ENCODE results near the gene PEAR1.

DNA sequence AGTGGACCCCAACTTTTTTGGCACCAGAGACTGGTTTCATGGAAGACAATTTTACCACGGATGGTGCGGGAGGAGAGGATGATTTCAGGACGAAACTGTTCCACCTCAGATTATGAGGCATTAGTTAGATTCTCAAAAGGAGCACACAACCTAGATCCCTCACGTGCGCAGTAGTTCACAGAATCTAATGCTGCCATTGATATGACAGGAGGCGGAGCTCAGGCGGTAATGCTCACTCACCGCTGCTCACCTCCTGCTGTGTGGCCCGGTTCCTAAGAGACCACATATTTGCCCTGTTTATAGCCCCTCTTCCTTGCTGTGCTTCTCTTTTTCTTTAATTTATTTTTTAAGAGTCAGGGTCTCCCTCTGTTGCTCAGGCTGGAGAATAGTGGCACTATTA is 28.3 kb upstream of the PEAR1 start:
- TF ChIP-seq, protein P1, sequence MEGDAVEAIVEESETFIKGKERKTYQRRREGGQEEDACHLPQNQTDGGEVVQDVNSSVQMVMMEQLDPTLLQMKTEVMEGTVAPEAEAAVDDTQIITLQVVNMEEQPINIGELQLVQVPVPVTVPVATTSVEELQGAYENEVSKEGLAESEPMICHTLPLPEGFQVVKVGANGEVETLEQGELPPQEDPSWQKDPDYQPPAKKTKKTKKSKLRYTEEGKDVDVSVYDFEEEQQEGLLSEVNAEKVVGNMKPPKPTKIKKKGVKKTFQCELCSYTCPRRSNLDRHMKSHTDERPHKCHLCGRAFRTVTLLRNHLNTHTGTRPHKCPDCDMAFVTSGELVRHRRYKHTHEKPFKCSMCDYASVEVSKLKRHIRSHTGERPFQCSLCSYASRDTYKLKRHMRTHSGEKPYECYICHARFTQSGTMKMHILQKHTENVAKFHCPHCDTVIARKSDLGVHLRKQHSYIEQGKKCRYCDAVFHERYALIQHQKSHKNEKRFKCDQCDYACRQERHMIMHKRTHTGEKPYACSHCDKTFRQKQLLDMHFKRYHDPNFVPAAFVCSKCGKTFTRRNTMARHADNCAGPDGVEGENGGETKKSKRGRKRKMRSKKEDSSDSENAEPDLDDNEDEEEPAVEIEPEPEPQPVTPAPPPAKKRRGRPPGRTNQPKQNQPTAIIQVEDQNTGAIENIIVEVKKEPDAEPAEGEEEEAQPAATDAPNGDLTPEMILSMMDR (IDR thresholded peaks at IDR 0.05) = no peak
- TF ChIP-seq POLR2A (IDR thresholded peaks at IDR 0.05) (no peak), EP300 (IDR thresholded peaks at IDR 0.05) (no peak), POLR2AphosphoS5 (IDR thresholded peaks at IDR 0.05) (no peak)
